ENCODE results near the gene RAB35.

- TF ChIP-seq CTCF (conservative IDR thresholded peaks at IDR 0.05; ENCODE audit: low read depth in 2 of 2) (no peak), EZH2 (IDR thresholded peaks at IDR 0.05; ENCODE audit: low read depth, unreplicated experiment) (no peak), POLR2AphosphoS5 (IDR thresholded peaks at IDR 0.05; ENCODE audit: low read depth) (no peak)
These were observed 13.6 kb downstream of the RAB35 start for GRCh38 chr12:120103044-120103338.

All from GM23338 (cell line).